Parietal lobe (tissue), 2 donors: Measurements from ENCODE around the gene AQP7. TPM values are rescaled to one million over a fixed set of nuclear protein-coding genes. Genes with fewer than 3 reads are reported as not detected.

ENCODE experiments used
- small RNA-seq: library from RNA; depleted of rRNA; stranded (forward); fragments of <200 nt; gene quantifications from one replicate; pipeline ENCODE3, GENCODE V24; 2014; ENCODE audit warnings: low replicate concordance
- total RNA-seq: library from RNA; depleted of rRNA; stranded (reverse); fragments of >200 nt; gene quantifications from one replicate; pipeline ENCODE4 v1.2.3, GENCODE V29; 2014

Gene AQP7
- not detected for total RNA-seq

GRCh38 chr9:33402371-33402770, at the start of gene AQP7:
Gene AQP7, minus strand, starts transcription at chr9:33402568. Its CDS starts 1,306 bp downstream, at chr9:33401262.

GRCh38 chr9:33446946-33447798, 44.8 kb upstream of the AQP7 start, which contains the start of gene AQP3:
Gene AQP3, minus strand, starts transcription at chr9:33447593. Its CDS starts 63 bp downstream, at chr9:33447530.

Small RNA genes within 50 kb of the gene (small RNA-seq; reads per million reads assigned to genes)
- gene AL356218.2 = not detected
- not detected for gene RF00019

Other genes starting within 250 kb of the AQP7 start
- gene B4GALT1, start 235.2 kb downstream of the AQP7 start, total RNA-seq = 2.2 TPM
- not detected for gene SPINK4, start 162.4 kb downstream of the AQP7 start, total RNA-seq
- 34.4 TPM for gene BAG1, start 137.9 kb downstream of the AQP7 start, total RNA-seq
- 85.8 TPM for gene CHMP5, start 137.5 kb downstream of the AQP7 start, total RNA-seq
- gene NFX1, start 112.1 kb downstream of the AQP7 start, total RNA-seq = 32.2 TPM
- not detected for gene AQP3, start 45.0 kb upstream of the AQP7 start, total RNA-seq
- 20.7 TPM for gene NOL6, start 71.4 kb upstream of the AQP7 start, total RNA-seq
- gene ANKRD18B, start 121.7 kb upstream of the AQP7 start, total RNA-seq = not detected